ENCODE measurements around the gene TLE4.

The TLE4 gene

DNA sequence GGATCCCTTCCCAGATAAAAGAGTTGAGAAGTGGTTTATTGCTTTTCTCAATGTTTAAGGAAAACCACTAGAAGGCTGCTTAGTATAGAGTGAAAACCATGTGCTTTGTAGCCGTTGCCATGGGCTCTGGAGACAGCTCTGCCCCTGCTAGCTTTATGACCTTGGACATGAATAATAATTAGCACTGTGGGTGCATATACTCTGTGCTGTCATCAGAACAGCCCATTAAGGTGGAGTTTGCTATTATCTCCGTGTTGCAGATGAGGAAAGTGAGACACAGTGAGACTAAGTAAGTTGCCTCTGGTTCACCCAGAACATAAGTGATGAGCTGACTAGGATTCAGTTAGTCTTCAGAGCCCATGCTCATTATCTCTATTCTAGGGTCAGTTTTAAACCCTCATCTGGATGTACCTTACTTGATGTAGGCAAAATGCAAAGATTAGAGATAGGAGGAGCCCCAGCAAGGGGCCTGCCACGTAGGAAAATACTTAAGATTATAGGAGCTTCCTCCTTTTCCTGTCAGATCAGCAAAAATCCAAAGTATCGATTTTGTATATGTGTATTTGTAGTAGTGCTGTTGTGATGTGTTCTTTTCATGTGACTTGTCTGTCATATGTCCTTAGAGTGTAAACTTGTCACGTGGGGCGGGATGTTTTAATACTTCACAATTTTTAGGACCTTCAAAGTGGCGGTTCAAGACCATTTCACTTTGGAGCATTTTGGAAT lies 102.5 kb downstream of the TLE4 start:
- no peak for DNase-seq
- Mint-ChIP-seq H3K27ac (peak overlapping the region; percentile 84), H3K9me3 (peaks cover 12% of the 10 kb centered on the region), H3K36me3 (ENCODE audit: low read depth) (peaks cover 89% of the 10 kb centered on the region), H3K27me3 (ENCODE audit: low read depth, poor library complexity) (peaks cover 3% of the 10 kb centered on the region), H3K4me3 (no peak overlapping the region), H3K4me1 (peaks cover 57% of the 10 kb centered on the region)
- TF ChIP-seq, protein P1, sequence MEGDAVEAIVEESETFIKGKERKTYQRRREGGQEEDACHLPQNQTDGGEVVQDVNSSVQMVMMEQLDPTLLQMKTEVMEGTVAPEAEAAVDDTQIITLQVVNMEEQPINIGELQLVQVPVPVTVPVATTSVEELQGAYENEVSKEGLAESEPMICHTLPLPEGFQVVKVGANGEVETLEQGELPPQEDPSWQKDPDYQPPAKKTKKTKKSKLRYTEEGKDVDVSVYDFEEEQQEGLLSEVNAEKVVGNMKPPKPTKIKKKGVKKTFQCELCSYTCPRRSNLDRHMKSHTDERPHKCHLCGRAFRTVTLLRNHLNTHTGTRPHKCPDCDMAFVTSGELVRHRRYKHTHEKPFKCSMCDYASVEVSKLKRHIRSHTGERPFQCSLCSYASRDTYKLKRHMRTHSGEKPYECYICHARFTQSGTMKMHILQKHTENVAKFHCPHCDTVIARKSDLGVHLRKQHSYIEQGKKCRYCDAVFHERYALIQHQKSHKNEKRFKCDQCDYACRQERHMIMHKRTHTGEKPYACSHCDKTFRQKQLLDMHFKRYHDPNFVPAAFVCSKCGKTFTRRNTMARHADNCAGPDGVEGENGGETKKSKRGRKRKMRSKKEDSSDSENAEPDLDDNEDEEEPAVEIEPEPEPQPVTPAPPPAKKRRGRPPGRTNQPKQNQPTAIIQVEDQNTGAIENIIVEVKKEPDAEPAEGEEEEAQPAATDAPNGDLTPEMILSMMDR (IDR thresholded peaks at IDR 0.05): no peak

DNA sequence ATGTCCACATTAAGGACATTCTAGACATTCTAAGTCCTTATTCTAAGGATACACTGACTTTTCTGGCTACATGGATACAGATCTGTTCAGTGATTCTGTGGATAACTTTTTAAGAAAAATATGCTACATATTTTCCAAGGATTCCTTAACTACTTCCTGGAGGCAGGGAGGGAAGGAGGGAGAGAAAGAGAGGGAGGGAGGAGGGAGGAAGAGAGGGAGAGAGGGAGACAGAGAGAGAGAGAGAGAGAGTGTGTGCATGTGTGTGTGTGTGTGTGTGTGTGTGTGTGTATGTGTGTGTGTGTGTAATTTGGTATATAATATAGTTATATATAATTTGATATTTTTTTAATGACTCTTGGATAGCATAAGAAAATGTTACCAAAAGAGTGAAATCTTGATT lies 109.8 kb downstream of the TLE4 start:
- H3K9me3 Mint-ChIP-seq: peaks cover 18% of the 10 kb centered on the region
- H3K4me1 Mint-ChIP-seq: peaks cover 42% of the 10 kb centered on the region
- H3K36me3 Mint-ChIP-seq (ENCODE audit: low read depth): peaks cover 66% of the 10 kb centered on the region
- TF ChIP-seq, protein P1 (IDR thresholded peaks at IDR 0.05): no peak
- no peaks in the 10 kb centered on the region for H3K27me3 Mint-ChIP-seq (ENCODE audit: low read depth, poor library complexity)
- H3K4me3 Mint-ChIP-seq: peak overlapping the region; percentile 56
- no peak for DNase-seq
- peak overlapping the region; percentile 68 for H3K27ac Mint-ChIP-seq

DNA sequence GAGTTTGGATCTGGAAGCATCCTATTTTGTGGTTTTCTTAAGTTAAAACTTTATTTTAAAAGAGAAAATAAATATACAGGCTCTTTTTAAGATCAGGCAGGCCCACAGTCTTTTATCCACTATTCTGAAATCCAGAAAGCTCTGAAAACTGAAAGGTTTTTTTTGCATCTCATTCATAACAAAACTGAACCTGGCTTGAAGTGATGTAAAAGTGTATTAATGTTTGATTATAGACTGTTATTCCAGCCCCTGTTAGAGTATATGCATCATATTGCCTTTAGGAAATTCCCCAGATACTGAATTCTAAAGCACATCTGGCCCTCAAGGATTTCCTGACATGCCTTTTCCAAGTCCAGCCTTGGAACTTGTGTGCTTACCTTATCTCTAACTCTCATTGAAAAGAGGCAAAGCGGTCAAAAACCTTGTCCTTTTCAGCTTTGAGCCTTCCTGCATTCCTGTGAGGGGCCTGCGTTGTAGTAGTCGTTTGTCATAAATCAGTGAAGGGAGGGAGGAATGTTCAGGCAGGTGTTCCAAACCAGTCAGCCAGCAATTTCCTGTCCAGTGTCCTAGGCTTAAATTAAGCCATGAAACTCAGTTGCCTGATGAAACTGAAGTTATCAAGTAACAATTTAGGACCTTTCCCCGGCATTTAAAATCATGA lies 110.4 kb downstream of the TLE4 start:
- Mint-ChIP-seq H3K4me1 (peaks cover 47% of the 10 kb centered on the region), H3K4me3 (peak overlapping the region; percentile 38), H3K27ac (peak overlapping the region; percentile 91), H3K27me3 (ENCODE audit: low read depth, poor library complexity) (no peaks in the 10 kb centered on the region), H3K9me3 (peaks cover 16% of the 10 kb centered on the region), H3K36me3 (ENCODE audit: low read depth) (peaks cover 66% of the 10 kb centered on the region)
- no peak for DNase-seq
- TF ChIP-seq, protein P1 (IDR thresholded peaks at IDR 0.05): no peak

DNA sequence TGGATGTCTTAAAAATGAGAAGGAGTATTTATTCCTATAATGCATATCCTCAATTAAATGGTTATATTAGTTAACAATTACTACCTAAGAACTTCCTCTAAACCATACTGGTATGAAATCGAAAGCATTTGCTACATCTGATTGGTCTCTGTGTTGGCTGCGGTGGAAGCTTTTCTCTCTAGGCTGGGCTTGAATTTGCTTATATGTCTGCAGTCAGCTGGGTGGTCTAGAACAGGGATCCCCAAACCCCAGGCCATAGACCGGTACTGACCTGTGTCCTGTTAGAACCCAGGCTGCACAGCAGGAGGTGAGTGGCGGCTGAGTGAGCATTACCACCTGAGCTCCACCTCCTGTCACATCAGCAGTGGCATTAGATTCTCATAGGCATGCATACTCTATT lies 112.3 kb downstream of the TLE4 start:
- H3K36me3 Mint-ChIP-seq (ENCODE audit: low read depth): peaks cover 65% of the 10 kb centered on the region
- H3K27me3 Mint-ChIP-seq (ENCODE audit: low read depth, poor library complexity): no peaks in the 10 kb centered on the region
- peaks cover 62% of the 10 kb centered on the region for H3K4me1 Mint-ChIP-seq
- DNase-seq: no peak
- H3K9me3 Mint-ChIP-seq: peaks cover 6% of the 10 kb centered on the region
- TF ChIP-seq, protein P1 (IDR thresholded peaks at IDR 0.05): no peak
- H3K27ac Mint-ChIP-seq: no peak overlapping the region
- no peak overlapping the region for H3K4me3 Mint-ChIP-seq

DNA sequence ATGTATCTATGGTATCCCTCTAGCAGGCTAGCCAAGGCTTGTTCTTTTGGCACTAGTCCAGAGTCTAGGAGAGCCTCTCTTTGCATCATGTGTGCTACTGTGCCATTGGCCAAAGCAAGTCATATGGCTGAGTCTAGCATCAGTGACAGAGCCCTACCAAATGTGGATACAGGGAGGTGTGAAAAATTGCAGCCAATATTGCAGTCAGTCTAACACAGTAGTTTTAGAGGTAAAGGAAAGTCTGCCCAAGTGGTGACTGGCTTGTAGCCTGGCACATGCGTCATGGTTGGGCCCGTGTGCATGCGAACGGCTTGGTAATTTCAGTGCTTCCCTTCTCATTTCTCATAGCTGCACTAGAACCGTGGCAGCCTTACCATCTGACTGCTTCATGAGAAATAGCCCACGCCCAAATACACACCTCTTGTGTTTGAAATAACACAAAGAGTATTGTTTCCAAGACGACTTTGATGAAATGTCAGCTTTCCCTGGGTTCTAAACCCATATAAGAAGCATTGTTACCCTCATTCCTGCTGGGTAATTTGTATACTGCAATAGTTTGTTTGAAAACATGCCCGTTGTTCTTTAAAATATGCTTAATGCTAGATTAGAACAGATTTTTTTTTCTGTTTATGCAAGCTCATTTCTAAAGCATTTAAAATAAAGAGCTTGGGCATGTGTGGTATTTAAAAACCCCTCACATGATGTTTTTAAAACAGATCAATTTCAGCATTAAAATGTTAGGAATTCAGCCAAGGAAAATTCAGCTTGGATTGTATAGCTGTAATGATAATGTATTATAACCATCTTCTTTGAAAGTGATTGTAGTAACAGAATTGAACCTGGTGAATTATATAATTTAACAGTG lies 113.2 kb downstream of the TLE4 start:
- H3K9me3 Mint-ChIP-seq: peaks cover 6% of the 10 kb centered on the region
- TF ChIP-seq, protein P1 (IDR thresholded peaks at IDR 0.05): no peak
- no peak overlapping the region for H3K4me3 Mint-ChIP-seq
- no peak overlapping the region for H3K27ac Mint-ChIP-seq
- H3K36me3 Mint-ChIP-seq (ENCODE audit: low read depth): peaks cover 72% of the 10 kb centered on the region
- peaks cover 69% of the 10 kb centered on the region for H3K4me1 Mint-ChIP-seq
- H3K27me3 Mint-ChIP-seq (ENCODE audit: low read depth, poor library complexity): no peaks in the 10 kb centered on the region
- DNase-seq: no peak

Measured in nephron progenitor cell (in vitro differentiated cells).